Esophagus (tissue), 2 donors: Measurements from ENCODE around the gene KRTAP19-3. TPM values are rescaled to one million over a fixed set of nuclear protein-coding genes. Genes with fewer than 3 reads are reported as not detected.

Experiments
- polyA plus RNA-seq, 2 donors: library from polyadenylated mRNA; stranded (reverse); fragments of 200-250 nt; gene quantifications; one replicate each; pipeline ENCODE4 v1.2.3, GENCODE V29; 2013
- donor health status: healthy with polysubstance abuse.
- donor health status: Bipolar disorder and iron deficiency.

Gene KRTAP19-3
- polyA plus RNA-seq, 2 donors = not detected

Other genes with a start within 250 kb of the KRTAP19-3 start
- not detected for gene KRTAP24-1, start 209.1 kb downstream of the KRTAP19-3 start, polyA plus RNA-seq
- gene KRTAP25-1, start 202.5 kb downstream of the KRTAP19-3 start, polyA plus RNA-seq = not detected
- not detected for gene KRTAP26-1, start 171.7 kb downstream of the KRTAP19-3 start, polyA plus RNA-seq
- not detected for gene KRTAP27-1, start 154.3 kb downstream of the KRTAP19-3 start, polyA plus RNA-seq
- gene KRTAP23-1, start 143.4 kb downstream of the KRTAP19-3 start, polyA plus RNA-seq = not detected
- gene KRTAP13-2, start 119.7 kb downstream of the KRTAP19-3 start, polyA plus RNA-seq = not detected
- not detected for gene KRTAP13-1, start 96.0 kb downstream of the KRTAP19-3 start, polyA plus RNA-seq
- gene KRTAP13-3, start 66.1 kb downstream of the KRTAP19-3 start, polyA plus RNA-seq = not detected
- gene KRTAP13-4, start 61.8 kb downstream of the KRTAP19-3 start, polyA plus RNA-seq = not detected
- gene KRTAP15-1, start 51.7 kb downstream of the KRTAP19-3 start, polyA plus RNA-seq = not detected
- not detected for gene KRTAP19-1, start 11.6 kb downstream of the KRTAP19-3 start, polyA plus RNA-seq
- gene KRTAP19-2, start 4.6 kb downstream of the KRTAP19-3 start, polyA plus RNA-seq = not detected
- gene KRTAP19-4, start 5.2 kb upstream of the KRTAP19-3 start, polyA plus RNA-seq = not detected
- gene KRTAP19-5, start 10.1 kb upstream of the KRTAP19-3 start, polyA plus RNA-seq = not detected
- gene KRTAP19-6, start 49.9 kb upstream of the KRTAP19-3 start, polyA plus RNA-seq = not detected
- gene KRTAP19-7, start 69.3 kb upstream of the KRTAP19-3 start, polyA plus RNA-seq = not detected
- not detected for gene KRTAP22-2, start 98.4 kb upstream of the KRTAP19-3 start, polyA plus RNA-seq
- gene KRTAP6-3, start 100.4 kb upstream of the KRTAP19-3 start, polyA plus RNA-seq = not detected
- gene KRTAP6-2, start 106.9 kb upstream of the KRTAP19-3 start, polyA plus RNA-seq = not detected
- not detected for gene KRTAP22-1, start 109.1 kb upstream of the KRTAP19-3 start, polyA plus RNA-seq
- gene KRTAP6-1, start 121.9 kb upstream of the KRTAP19-3 start, polyA plus RNA-seq = not detected
- gene KRTAP20-1, start 124.4 kb upstream of the KRTAP19-3 start, polyA plus RNA-seq = not detected
- gene KRTAP20-4, start 128.6 kb upstream of the KRTAP19-3 start, polyA plus RNA-seq = not detected
- not detected for gene KRTAP20-2, start 143.2 kb upstream of the KRTAP19-3 start, polyA plus RNA-seq
- not detected for gene KRTAP20-3, start 150.9 kb upstream of the KRTAP19-3 start, polyA plus RNA-seq
- not detected for gene KRTAP21-3, start 226.8 kb upstream of the KRTAP19-3 start, polyA plus RNA-seq